ENCODE measurements around the gene ADM5. TPM values are rescaled to one million over a fixed set of nuclear protein-coding genes. Genes with fewer than 3 reads are reported as not detected.
A peak's percentile ranks its signal among the peaks of the same experiment; 100 is the strongest.

Gene ADM5
- total and polyA plus RNA-seq, 2 experiments from 2014 or later = 2.8 to 5.7 TPM

DNA sequence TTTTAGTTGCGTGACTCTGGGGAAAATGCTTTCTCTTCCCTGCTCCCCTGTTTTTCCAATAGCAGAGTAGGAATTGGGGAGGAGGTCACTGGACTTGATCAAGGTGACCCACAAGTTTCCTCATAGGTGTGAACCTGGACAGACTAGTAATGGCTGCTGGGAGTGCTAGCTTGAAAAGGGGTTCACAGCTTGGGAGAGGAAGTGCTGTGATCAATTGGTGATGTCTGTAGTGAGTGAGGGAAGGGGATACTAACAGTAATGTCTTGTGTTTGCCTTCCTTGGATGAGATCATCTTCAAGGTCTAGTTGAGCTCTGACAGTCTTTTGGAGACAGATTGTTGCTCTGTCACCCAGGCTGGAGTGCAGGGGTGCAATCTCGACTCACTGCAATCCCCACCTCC lies 21.9 kb upstream of the ADM5 start:
- no peak for TF ChIP-seq CREB1 (CRISPR knock-in tag; IDR thresholded peaks at IDR 0.05; ENCODE audit: low read depth)
- no peak for TF ChIP-seq EZH2 (IDR thresholded peaks at IDR 0.05; ENCODE audit: low read depth, unreplicated experiment)
- no peak for TF ChIP-seq ZNF114 (CRISPR knock-in tag; IDR thresholded peaks at IDR 0.05)
- TF ChIP-seq, protein P1, sequence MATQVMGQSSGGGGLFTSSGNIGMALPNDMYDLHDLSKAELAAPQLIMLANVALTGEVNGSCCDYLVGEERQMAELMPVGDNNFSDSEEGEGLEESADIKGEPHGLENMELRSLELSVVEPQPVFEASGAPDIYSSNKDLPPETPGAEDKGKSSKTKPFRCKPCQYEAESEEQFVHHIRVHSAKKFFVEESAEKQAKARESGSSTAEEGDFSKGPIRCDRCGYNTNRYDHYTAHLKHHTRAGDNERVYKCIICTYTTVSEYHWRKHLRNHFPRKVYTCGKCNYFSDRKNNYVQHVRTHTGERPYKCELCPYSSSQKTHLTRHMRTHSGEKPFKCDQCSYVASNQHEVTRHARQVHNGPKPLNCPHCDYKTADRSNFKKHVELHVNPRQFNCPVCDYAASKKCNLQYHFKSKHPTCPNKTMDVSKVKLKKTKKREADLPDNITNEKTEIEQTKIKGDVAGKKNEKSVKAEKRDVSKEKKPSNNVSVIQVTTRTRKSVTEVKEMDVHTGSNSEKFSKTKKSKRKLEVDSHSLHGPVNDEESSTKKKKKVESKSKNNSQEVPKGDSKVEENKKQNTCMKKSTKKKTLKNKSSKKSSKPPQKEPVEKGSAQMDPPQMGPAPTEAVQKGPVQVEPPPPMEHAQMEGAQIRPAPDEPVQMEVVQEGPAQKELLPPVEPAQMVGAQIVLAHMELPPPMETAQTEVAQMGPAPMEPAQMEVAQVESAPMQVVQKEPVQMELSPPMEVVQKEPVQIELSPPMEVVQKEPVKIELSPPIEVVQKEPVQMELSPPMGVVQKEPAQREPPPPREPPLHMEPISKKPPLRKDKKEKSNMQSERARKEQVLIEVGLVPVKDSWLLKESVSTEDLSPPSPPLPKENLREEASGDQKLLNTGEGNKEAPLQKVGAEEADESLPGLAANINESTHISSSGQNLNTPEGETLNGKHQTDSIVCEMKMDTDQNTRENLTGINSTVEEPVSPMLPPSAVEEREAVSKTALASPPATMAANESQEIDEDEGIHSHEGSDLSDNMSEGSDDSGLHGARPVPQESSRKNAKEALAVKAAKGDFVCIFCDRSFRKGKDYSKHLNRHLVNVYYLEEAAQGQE (IDR thresholded peaks at IDR 0.05; ENCODE audit: unreplicated experiment) = no peak
- TF ChIP-seq POLR2AphosphoS5 (IDR thresholded peaks at IDR 0.05; ENCODE audit: low read depth) = no peak
- TF ChIP-seq STAT1 (IDR thresholded peaks at IDR 0.05; ENCODE audit: unreplicated experiment) = no peak
- no peak for TF ChIP-seq NANOG (IDR thresholded peaks at IDR 0.05; ENCODE audit: borderline replicate concordance)
- TF ChIP-seq, protein P2, sequence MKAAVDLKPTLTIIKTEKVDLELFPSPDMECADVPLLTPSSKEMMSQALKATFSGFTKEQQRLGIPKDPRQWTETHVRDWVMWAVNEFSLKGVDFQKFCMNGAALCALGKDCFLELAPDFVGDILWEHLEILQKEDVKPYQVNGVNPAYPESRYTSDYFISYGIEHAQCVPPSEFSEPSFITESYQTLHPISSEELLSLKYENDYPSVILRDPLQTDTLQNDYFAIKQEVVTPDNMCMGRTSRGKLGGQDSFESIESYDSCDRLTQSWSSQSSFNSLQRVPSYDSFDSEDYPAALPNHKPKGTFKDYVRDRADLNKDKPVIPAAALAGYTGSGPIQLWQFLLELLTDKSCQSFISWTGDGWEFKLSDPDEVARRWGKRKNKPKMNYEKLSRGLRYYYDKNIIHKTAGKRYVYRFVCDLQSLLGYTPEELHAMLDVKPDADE (IDR thresholded peaks at IDR 0.05) = no peak
- no peak for TF ChIP-seq JUNB (IDR thresholded peaks at IDR 0.05; ENCODE audit: unreplicated experiment)
- H3K36me3 Mint-ChIP-seq (ENCODE audit: low read depth) = peaks cover 43% of the 10 kb centered on the region

DNA sequence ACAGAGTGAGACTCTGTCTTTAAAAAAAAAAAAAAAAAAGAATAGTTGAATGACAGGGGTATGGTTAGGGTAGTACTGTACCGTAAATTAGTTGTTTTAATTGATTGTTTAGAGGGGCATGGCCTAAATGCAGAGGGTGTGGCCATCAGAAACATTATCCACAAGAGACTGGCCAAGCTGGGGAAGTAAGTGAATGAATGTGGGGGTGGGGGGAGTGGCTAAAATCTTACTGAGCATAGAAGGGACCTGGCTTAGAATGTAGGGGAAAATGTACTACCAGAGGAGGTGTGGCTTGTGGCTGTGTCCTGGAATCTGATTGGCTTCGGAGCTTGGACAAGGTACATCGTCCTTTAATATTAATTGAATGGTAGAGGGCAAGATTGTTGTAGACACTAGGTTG lies 19.9 kb upstream of the ADM5 start:
- Mint-ChIP-seq H3K9me3 (no peaks in the 10 kb centered on the region; the same call in 1 of the 3 replicates), H3K27me3 (ENCODE audit: insufficient read depth, low read depth, poor library complexity) (peaks cover 14% of the 10 kb centered on the region), H3K4me1 (peaks cover 18% of the 10 kb centered on the region), H3K4me3 (no peak overlapping the region; the same call in 2 of the 3 replicates), H3K36me3 (ENCODE audit: low read depth) (peaks cover 44% of the 10 kb centered on the region), H3K27ac (no peak overlapping the region)
- Histone ChIP-seq H3K4me1 (ENCODE audit: insufficient read depth) (peaks cover 10% of the 10 kb centered on the region; the same call in 1 of the 2 replicates), H3K36me3 (ENCODE audit: insufficient read depth) (peaks cover 18% of the 10 kb centered on the region), H3F3A (replicated peaks; ENCODE audit: low read depth) (peaks cover 36% of the 10 kb centered on the region), H4K20me1 (replicated peaks; ENCODE audit: insufficient read depth) (peaks cover 12% of the 10 kb centered on the region), H3K27ac (ENCODE audit: low read depth) (no peak overlapping the region), H2AFZ (no peak overlapping the region), H3K79me2 (replicated peaks; ENCODE audit: insufficient read depth) (peaks cover 27% of the 10 kb centered on the region), H3K9me2 (ENCODE audit: insufficient read depth) (no peaks in the 10 kb centered on the region), H3K4me3 (no peak overlapping the region), H3K4me2 (no peak overlapping the region), H3K27me3 (ENCODE audit: insufficient read depth) (no peaks in the 10 kb centered on the region)
- ATAC-seq (no peak), DNase-seq (ENCODE audit: low spot score) (no peak)
- TF ChIP-seq POLR2AphosphoS5 (IDR thresholded peaks at IDR 0.05; ENCODE audit: low read depth) (no peak), STAT1 (IDR thresholded peaks at IDR 0.05; ENCODE audit: unreplicated experiment) (no peak), NANOG (IDR thresholded peaks at IDR 0.05; ENCODE audit: borderline replicate concordance) (no peak)
- TF ChIP-seq, protein P1 (IDR thresholded peaks at IDR 0.05; ENCODE audit: unreplicated experiment) = no peak

More for the DNA sequence above, 21.9 kb upstream of the ADM5 start:
- H3K79me2 ChIP-seq (replicated peaks; ENCODE audit: insufficient read depth) = peaks cover 36% of the 10 kb centered on the region
- H3K4me2 ChIP-seq = no peak overlapping the region
- H3F3A ChIP-seq (replicated peaks; ENCODE audit: low read depth) = peaks cover 43% of the 10 kb centered on the region
- H3K27me3 ChIP-seq (ENCODE audit: insufficient read depth) = no peaks in the 10 kb centered on the region
- DNase-seq (ENCODE audit: low spot score) = no peak
- H3K27ac ChIP-seq (ENCODE audit: low read depth) = no peak overlapping the region
- H3K9me2 ChIP-seq (ENCODE audit: insufficient read depth) = no peaks in the 10 kb centered on the region
- no peak overlapping the region for H3K27ac Mint-ChIP-seq
- H3K4me3 Mint-ChIP-seq = peak overlapping the region; percentile 98
- H3K36me3 ChIP-seq (ENCODE audit: insufficient read depth) = peaks cover 18% of the 10 kb centered on the region
- H3K4me3 ChIP-seq = no peak overlapping the region
- peaks cover 19% of the 10 kb centered on the region for H3K27me3 Mint-ChIP-seq (ENCODE audit: insufficient read depth, low read depth, poor library complexity)
- H4K20me1 ChIP-seq (replicated peaks; ENCODE audit: insufficient read depth) = peaks cover 21% of the 10 kb centered on the region
- H3K9me3 Mint-ChIP-seq = no peaks in the 10 kb centered on the region; the same call in 1 of the 3 replicates
- no peak for ATAC-seq
- peaks cover 15% of the 10 kb centered on the region for H3K4me1 ChIP-seq (ENCODE audit: insufficient read depth)
- peaks cover 24% of the 10 kb centered on the region for H3K4me1 Mint-ChIP-seq
- H2AFZ ChIP-seq = no peak overlapping the region

All from GM23338 (cell line).